DOHH2 (cell line): ENCODE results near the gene GSTT2.

ENCODE experiments used
- H3F3A ChIP-seq: fragments of 200-600 bp; sonication (generic), shearing (Covaris generic); 2 replicates; pipeline ENCODE4 v1.6.0; 2016; ENCODE audit warnings: antibody characterized with exemption, mild to moderate bottlenecking; ENCODE audit not compliant: control insufficient read depth, insufficient read depth
- H3K27ac ChIP-seq: fragments of 200-600 bp; sonication (generic); 2 replicates; pipeline ENCODE4 v1.5.1; 2014; ENCODE audit warnings: low read depth, mild to moderate bottlenecking, low read length, moderate library complexity
- H3K27me3 ChIP-seq: fragments of 200-600 bp; sonication (generic); 2 replicates; pipeline ENCODE4 v1.6.1; 2014; ENCODE audit warnings: mild to moderate bottlenecking, low read length, mixed read lengths; ENCODE audit not compliant: control insufficient read depth
- H3K36me3 ChIP-seq: fragments of 200-600 bp; sonication (generic); 2 replicates; pipeline ENCODE4 v1.6.1; 2014; ENCODE audit warnings: mild to moderate bottlenecking, low read length, moderate library complexity, mixed read lengths; ENCODE audit not compliant: control insufficient read depth
- H3K4me1 ChIP-seq: fragments of 200-600 bp; sonication (generic); 2 replicates; pipeline ENCODE4 v1.6.1; 2014; ENCODE audit warnings: mild to moderate bottlenecking, low read length, mixed read lengths; ENCODE audit not compliant: control insufficient read depth
- H3K4me2 ChIP-seq: fragments of 200-600 bp; sonication (generic); 2 replicates; pipeline ENCODE4 v1.6.0; 2014; ENCODE audit warnings: mild to moderate bottlenecking, low read length, moderate library complexity
- H3K4me3 ChIP-seq: fragments of 200-600 bp; sonication (generic); 2 replicates; pipeline ENCODE4 v1.5.1; 2014; ENCODE audit warnings: mild to moderate bottlenecking, low read length, mixed read lengths
- H3K79me2 ChIP-seq: fragments of 200-600 bp; sonication (generic); 2 replicates; pipeline ENCODE4 v1.6.1; 2014; ENCODE audit warnings: mild to moderate bottlenecking, low read length, mixed read lengths; ENCODE audit not compliant: control insufficient read depth
- H3K9me2 ChIP-seq: fragments of 200-600 bp; sonication (generic); replicated peaks from 2 replicates; pipeline ENCODE4 v1.6.1; 2014; ENCODE audit warnings: mild to moderate bottlenecking, low read length, mixed read lengths; ENCODE audit not compliant: control insufficient read depth
- H3K9me3 ChIP-seq: fragments of 200-600 bp; sonication (generic); 2 replicates; pipeline ENCODE4 v1.6.1; 2014; ENCODE audit warnings: antibody characterized with exemption, low read length, mixed read lengths; ENCODE audit not compliant: control insufficient read depth, insufficient read depth
- H4K20me1 ChIP-seq: fragments of 200-600 bp; sonication (generic); 2 replicates; pipeline ENCODE4 v1.6.0; 2014; ENCODE audit warnings: low read depth, mild to moderate bottlenecking, antibody characterized with exemption, low read length, moderate library complexity; ENCODE audit not compliant: control insufficient read depth, insufficient read depth
- EZH2phosphoT487 ChIP-seq: fragments of 200-600 bp; sonication (generic); IDR thresholded peaks from 2 replicates; pipeline ENCODE4 v1.6.1; 2017; ENCODE audit warnings: borderline replicate concordance, mild to moderate bottlenecking, antibody characterized with exemption, low read length, moderate library complexity, mixed read lengths
- TF ChIP-seq, protein P1 (sequence below): fragments of 200-600 bp; sonication (generic); IDR thresholded peaks from one replicate; pipeline ENCODE4 v1.5.1; 2014; ENCODE audit warnings: antibody characterized with exemption, mild to moderate bottlenecking, low read depth, low read length; ENCODE audit not compliant: poor library complexity, severe bottlenecking

Gene GSTT2

DNA sequence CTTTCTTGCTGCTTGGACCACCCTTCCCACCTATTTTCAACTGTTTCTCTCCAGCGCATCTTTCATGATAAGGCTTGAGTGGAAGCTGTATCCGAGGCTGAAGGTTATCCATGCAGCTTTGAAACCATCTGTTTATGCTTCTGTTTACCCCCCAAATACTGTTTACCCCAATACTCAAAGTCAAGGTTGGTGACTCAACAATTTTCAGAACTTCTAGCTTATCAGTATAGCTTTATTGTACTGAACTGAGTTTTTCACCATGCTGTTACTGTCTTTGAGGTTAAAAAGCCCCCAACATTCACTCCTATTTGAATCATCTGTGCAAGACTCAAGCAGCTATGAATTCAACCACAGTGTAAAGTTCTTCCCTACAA, 30.1 kb downstream of the GSTT2 start:
- Histone ChIP-seq H3K4me2 (no peak overlapping the region), H3K9me3 (peaks cover 6% of the 10 kb centered on the region; the same call in 1 of the 2 replicates), H3F3A (no peaks in the 10 kb centered on the region; the same call in 1 of the 2 replicates), H3K9me2 (no peaks in the 10 kb centered on the region), H3K27ac (no peak overlapping the region), H3K36me3 (no peaks in the 10 kb centered on the region; the same call in 1 of the 2 replicates), H3K4me3 (no peak overlapping the region), H3K4me1 (peaks cover 5% of the 10 kb centered on the region), H4K20me1 (no peaks in the 10 kb centered on the region), H3K27me3 (no peaks in the 10 kb centered on the region), H3K79me2 (peaks cover 37% of the 10 kb centered on the region)
- TF ChIP-seq, protein P1, sequence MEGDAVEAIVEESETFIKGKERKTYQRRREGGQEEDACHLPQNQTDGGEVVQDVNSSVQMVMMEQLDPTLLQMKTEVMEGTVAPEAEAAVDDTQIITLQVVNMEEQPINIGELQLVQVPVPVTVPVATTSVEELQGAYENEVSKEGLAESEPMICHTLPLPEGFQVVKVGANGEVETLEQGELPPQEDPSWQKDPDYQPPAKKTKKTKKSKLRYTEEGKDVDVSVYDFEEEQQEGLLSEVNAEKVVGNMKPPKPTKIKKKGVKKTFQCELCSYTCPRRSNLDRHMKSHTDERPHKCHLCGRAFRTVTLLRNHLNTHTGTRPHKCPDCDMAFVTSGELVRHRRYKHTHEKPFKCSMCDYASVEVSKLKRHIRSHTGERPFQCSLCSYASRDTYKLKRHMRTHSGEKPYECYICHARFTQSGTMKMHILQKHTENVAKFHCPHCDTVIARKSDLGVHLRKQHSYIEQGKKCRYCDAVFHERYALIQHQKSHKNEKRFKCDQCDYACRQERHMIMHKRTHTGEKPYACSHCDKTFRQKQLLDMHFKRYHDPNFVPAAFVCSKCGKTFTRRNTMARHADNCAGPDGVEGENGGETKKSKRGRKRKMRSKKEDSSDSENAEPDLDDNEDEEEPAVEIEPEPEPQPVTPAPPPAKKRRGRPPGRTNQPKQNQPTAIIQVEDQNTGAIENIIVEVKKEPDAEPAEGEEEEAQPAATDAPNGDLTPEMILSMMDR: no peak
- no peak for TF ChIP-seq EZH2phosphoT487

DNA sequence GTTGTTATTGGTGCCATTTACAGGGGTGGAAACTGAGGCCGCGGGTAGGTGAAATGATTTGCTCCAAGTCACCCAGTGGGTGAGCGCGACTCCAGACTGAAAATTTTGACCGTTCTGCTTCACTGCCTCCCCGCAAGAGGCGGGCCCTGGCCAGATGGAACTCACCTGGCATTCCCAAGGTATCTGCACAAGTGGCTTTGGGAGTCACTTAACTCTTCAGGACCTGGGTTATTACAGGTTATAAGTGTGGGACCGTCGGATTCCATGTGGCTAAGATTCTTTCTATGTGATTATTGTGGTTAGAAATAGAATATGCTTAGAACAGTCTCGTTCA, 31.8 kb downstream of the GSTT2 start:
- peak overlapping the region; percentile 70 for H3K4me2 ChIP-seq
- 0 out of 2 replicates have a peak, but pooled peaks cover 2% of the 10 kb centered on the region for H4K20me1 ChIP-seq
- H3K4me3 ChIP-seq: peak overlapping the region; percentile 78
- H3K27ac ChIP-seq: no peak overlapping the region
- H3K9me3 ChIP-seq: peaks cover 6% of the 10 kb centered on the region; the same call in 1 of the 2 replicates
- H3K79me2 ChIP-seq: peaks cover 54% of the 10 kb centered on the region
- no peaks in the 10 kb centered on the region for H3K9me2 ChIP-seq
- H3K36me3 ChIP-seq: peaks cover 5% of the 10 kb centered on the region
- no peaks in the 10 kb centered on the region; the same call in 1 of the 2 replicates for H3F3A ChIP-seq
- no peak for TF ChIP-seq EZH2phosphoT487
- no peaks in the 10 kb centered on the region for H3K27me3 ChIP-seq
- peaks cover 5% of the 10 kb centered on the region for H3K4me1 ChIP-seq

DNA sequence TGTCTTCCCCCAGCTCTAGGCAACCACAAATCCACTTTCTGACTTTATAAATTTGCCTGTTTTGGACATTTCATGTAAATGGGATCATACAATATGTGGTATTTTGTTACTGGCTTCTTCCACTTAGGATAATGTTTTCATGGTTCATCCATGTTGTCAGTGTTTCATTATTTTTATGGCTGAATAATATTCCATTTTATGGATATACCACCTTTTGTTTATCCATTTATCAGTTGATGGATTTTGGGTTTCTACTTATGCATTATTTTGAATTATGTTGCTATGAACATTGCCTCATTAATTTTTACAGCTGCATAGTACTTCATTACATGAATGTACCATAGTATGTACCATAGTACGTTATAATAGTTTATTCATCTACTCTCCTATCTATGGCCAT, 36.2 kb downstream of the GSTT2 start:
- Histone ChIP-seq H3K9me3 (no peaks in the 10 kb centered on the region), H3K9me2 (no peaks in the 10 kb centered on the region), H3K27ac (no peak overlapping the region), H3F3A (peaks cover 5% of the 10 kb centered on the region; the same call in 1 of the 2 replicates), H3K4me3 (no peak overlapping the region), H3K36me3 (peaks cover 9% of the 10 kb centered on the region), H3K4me1 (peaks cover 5% of the 10 kb centered on the region), H3K79me2 (peaks cover 89% of the 10 kb centered on the region), H4K20me1 (peaks cover 2% of the 10 kb centered on the region; the same call in 1 of the 2 replicates), H3K27me3 (no peaks in the 10 kb centered on the region), H3K4me2 (no peak overlapping the region)
- TF ChIP-seq, protein P1: no peak
- no peak for TF ChIP-seq EZH2phosphoT487

DNA sequence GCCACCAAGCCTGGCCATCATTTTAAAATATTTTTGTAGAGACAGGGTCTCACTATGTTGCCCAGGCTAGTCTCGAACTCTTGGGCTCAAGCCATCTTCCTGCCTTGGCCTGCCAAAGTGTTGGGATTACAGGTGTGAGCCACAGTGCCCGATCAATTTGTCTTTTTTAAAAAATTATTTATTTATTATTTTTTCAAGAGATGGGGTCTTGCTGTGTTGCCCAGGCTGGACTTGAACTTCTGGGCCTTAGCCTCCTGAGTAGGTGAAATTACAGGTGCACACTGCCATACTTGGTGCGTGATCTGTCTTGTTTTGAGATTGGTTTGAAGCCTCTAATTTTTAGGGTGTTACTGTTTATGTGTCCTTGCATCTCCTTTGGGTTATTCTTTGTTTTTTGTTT, 41.4 kb downstream of the GSTT2 start:
- peaks cover 5% of the 10 kb centered on the region for H3K4me1 ChIP-seq
- H3K79me2 ChIP-seq: peaks cover 84% of the 10 kb centered on the region
- H3K36me3 ChIP-seq: peaks cover 5% of the 10 kb centered on the region
- 0 out of 2 replicates have a peak, but pooled peaks cover 5% of the 10 kb centered on the region for H3F3A ChIP-seq
- TF ChIP-seq, protein P1: no peak
- no peak for TF ChIP-seq EZH2phosphoT487
- no peaks in the 10 kb centered on the region for H3K9me2 ChIP-seq
- H3K4me3 ChIP-seq: no peak overlapping the region
- H4K20me1 ChIP-seq: no peaks in the 10 kb centered on the region; the same call in 1 of the 2 replicates
- H3K27me3 ChIP-seq: no peaks in the 10 kb centered on the region
- no peaks in the 10 kb centered on the region for H3K9me3 ChIP-seq
- no peak overlapping the region for H3K27ac ChIP-seq
- H3K4me2 ChIP-seq: no peak overlapping the region
